Breast epithelium (tissue), 3 donors: ENCODE data around the gene CNGB1.
"Not testable (repeated sequence)": the region's sequence is repeated elsewhere in the genome, so short reads cannot be mapped to it uniquely, and the experiment has no call there.

Source experiments
- CTCF ChIP-seq, 3 donors: fragments of 450-650 bp; IDR thresholded peaks; one replicate each; pipeline ENCODE4 v1.5.1; 2016 to 2017; ENCODE audit warnings: antibody characterized with exemption in 3 of 3, mild to moderate bottlenecking in 3 of 3, moderate library complexity in 3 of 3
- POLR2A ChIP-seq: fragments of 450-650 bp; IDR thresholded peaks from one replicate; pipeline ENCODE4 v1.6.1; 2016; ENCODE audit warnings: antibody characterized with exemption, mild to moderate bottlenecking, moderate library complexity
- POLR2AphosphoS5 ChIP-seq, 3 donors: sonication (generic); formaldehyde crosslinking; IDR thresholded peaks; one replicate each; pipeline ENCODE4 v1.6.1; 2017; ENCODE audit warnings: antibody characterized with exemption in 3 of 3

GRCh38 chr16:57917489-57917888, 53.4 kb downstream of the CNGB1 start:
- TF ChIP-seq POLR2AphosphoS5 (IDR thresholded peaks at IDR 0.05); CTCF (IDR thresholded peaks at IDR 0.05); POLR2A: not testable (repeated sequence)
